ENCODE results near the gene LCN12. TPM values are rescaled to one million over a fixed set of nuclear protein-coding genes. Genes with fewer than 3 reads are reported as not detected.

Gene LCN12
- total RNA-seq, 1 donor from 2014 or later = 1.9 TPM

DNA sequence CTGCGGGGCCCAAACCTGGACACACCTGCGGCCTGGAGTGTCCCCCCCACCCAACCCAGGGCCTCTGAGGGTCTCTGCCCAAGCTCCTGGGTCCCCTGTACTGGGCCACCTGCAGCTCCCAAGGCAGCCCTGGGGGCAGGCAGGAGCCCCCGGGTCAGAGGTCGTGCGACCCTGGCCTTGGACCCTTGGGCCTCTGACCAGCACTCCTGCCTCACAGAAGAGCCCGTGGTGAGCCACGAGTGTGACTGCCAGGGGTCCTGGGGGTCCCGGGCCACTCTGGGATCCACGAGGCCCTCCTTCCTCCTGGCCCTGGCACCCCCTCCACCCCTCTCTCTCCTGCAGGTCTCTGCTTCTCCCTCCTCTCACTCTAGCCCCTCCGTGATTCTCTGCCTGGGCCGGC is 20.3 kb downstream of the LCN12 start:
- Histone ChIP-seq H3K4me3 (no peak overlapping the region), H3K9me3 (no peaks in the 10 kb centered on the region), H3K27ac (no peak overlapping the region), H3K4me1 (peaks cover 36% of the 10 kb centered on the region), H3K36me3 (no peaks in the 10 kb centered on the region), H3K27me3 (ENCODE audit: low read depth) (no peaks in the 10 kb centered on the region)
- intact Hi-C loops (cut with DNase I) = no loop called here
- DNase-seq (no peak), ATAC-seq (no peak)
- TF ChIP-seq, protein P1, sequence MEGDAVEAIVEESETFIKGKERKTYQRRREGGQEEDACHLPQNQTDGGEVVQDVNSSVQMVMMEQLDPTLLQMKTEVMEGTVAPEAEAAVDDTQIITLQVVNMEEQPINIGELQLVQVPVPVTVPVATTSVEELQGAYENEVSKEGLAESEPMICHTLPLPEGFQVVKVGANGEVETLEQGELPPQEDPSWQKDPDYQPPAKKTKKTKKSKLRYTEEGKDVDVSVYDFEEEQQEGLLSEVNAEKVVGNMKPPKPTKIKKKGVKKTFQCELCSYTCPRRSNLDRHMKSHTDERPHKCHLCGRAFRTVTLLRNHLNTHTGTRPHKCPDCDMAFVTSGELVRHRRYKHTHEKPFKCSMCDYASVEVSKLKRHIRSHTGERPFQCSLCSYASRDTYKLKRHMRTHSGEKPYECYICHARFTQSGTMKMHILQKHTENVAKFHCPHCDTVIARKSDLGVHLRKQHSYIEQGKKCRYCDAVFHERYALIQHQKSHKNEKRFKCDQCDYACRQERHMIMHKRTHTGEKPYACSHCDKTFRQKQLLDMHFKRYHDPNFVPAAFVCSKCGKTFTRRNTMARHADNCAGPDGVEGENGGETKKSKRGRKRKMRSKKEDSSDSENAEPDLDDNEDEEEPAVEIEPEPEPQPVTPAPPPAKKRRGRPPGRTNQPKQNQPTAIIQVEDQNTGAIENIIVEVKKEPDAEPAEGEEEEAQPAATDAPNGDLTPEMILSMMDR (IDR thresholded peaks at IDR 0.05) = no peak

DNA sequence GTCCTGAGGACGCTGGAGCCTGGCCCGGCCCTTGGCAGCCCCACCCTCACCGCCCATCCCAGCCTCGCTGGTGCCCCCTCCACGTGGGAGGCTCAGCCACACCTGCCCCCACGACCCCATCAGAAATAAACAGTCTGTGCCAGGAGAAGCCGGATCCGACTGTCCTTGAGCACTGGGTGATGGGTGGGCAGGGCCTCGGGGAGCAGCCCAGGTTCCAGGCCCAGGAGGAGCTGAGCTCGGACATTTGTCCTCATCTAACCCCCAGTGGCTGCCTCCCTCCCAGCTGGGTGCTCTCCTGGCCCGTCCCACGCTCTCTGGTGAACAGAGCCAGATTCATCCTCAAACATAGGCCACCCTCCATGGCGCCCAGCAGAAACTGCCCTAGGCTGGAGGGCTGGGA is 20.7 kb downstream of the LCN12 start:
- Histone ChIP-seq H3K27ac (no peak overlapping the region), H3K4me3 (no peak overlapping the region), H3K4me1 (peaks cover 40% of the 10 kb centered on the region), H3K27me3 (ENCODE audit: low read depth) (no peaks in the 10 kb centered on the region), H3K9me3 (no peaks in the 10 kb centered on the region), H3K36me3 (no peaks in the 10 kb centered on the region)
- TF ChIP-seq, protein P1 (IDR thresholded peaks at IDR 0.05) = no peak
- ATAC-seq = no peak
- intact Hi-C loops (cut with DNase I) = no loop called here
- DNase-seq = no peak

DNA sequence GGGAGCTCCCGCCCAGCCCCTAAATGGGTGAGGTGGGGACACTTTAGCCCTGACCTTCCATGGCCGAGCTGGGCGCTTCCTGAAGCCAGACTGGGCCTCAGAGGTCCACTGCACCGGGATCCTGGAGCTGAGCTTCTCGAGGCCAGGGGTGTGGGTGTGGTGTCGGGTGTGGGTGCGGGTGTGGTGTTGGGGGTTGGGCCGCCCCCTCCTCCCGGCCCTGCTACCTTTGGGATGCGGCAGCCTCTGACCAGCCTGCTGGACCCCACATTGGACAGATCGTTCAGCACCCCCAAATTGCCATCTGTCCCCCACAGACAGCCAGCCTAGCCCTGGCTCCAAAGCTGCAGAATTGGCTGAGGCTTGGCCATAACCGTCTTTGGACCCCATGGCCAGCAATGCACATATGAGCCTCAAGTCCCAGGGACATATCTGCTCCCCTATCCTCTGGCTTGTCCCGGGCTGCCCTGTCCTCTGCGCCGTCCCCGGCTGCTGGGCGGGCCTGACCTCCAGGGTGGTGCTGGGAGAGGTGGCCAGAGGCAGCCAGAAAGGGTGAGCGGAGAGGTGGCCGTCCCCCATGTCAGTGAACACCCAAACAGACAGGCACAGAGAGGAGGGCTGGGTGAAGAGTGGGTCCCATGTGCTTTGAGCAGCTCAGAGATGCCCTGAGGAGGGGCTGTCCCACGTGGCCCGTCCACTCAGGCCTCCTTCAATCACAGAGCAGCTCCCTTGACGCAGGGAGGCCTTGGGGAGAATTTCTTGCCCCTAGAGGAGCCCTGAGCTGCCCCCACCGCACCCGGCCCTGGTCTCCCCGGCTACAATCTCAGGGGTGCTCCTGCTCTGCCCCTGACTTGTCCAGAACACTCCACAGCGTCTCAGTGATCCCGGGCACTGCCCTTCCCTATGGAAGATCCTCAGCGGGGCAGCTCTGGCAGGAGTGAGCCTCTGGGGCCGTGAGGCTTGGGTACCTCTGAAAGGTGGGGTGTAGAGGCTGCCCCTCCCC is 21.8 kb downstream of the LCN12 start:
- no peak for ATAC-seq
- no peaks in the 10 kb centered on the region for H3K36me3 ChIP-seq
- no peak overlapping the region for H3K4me3 ChIP-seq
- H3K9me3 ChIP-seq = no peaks in the 10 kb centered on the region
- TF ChIP-seq, protein P1 (IDR thresholded peaks at IDR 0.05) = no peak
- DNase-seq = no peak
- H3K27me3 ChIP-seq (ENCODE audit: low read depth) = no peaks in the 10 kb centered on the region
- intact Hi-C loops (cut with DNase I) = no loop called here
- peak overlapping the region; percentile 31 for H3K27ac ChIP-seq
- H3K4me1 ChIP-seq = peaks cover 43% of the 10 kb centered on the region

DNA sequence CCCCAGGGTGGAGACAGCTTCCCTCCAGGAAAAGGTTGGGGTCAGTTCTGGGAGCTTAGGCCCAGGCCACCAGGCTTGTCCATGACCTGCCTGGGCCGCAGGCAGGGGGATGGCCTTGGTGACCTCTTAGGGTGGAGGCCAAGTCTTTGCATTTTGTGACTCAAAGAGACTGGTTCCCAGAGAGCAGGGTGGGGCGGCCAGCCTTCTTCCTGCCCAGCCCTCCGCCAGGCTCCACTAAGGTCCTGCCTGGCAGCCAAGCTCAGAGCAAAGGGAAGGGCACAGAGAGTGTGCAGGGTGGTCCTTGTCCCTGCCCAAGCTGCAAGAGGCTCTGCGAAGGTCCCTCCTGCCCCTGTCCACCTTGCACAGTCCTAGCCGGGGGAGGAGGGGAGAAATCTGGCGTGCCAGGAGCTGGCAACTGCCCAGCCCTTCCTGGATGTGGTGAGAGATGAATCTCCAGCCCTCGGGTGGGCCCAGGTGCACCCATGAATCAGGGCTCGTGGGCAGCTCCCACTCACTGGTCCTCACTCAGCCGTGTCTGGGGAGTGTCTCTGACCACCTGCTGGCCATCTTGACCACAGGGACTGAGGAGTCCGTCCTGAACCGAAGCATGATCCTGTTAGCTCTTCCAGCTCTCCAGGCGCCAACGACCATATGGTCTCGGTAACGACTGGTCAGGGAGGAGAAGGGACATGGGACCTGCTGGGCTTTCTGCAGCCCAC is 22.9 kb downstream of the LCN12 start:
- no peak for DNase-seq
- TF ChIP-seq, protein P1 (IDR thresholded peaks at IDR 0.05) = no peak
- ATAC-seq = no peak
- Histone ChIP-seq H3K4me3 (peak overlapping the region; percentile 28), H3K36me3 (no peaks in the 10 kb centered on the region), H3K9me3 (no peaks in the 10 kb centered on the region), H3K4me1 (peaks cover 43% of the 10 kb centered on the region), H3K27ac (peak overlapping the region; percentile 66), H3K27me3 (ENCODE audit: low read depth) (no peaks in the 10 kb centered on the region)
- intact Hi-C loops (cut with DNase I) = no loop called here

DNA sequence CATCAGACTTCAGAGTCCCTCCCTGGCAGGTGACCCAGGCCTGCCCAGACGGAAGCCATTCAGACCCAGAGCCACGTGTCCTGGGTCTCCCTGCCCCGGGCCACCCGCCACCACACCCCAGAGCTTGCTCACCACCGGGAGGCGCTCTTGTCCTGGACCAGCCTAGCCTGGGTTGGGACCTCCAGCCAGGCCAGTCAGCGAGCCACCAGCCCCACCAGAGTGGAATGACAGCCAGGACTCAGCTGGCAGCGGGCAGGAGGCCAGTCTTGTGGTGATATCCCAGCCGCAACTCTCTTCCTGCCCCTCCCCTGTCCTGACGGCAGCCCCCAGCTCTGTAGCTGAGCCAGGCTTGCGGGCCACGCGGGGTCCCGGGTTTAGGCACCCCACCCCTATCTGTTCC is 23.6 kb downstream of the LCN12 start:
- TF ChIP-seq, protein P1 (IDR thresholded peaks at IDR 0.05) = peak; percentile 49
- peak overlapping the region; percentile 66 for H3K27ac ChIP-seq
- no peak for ATAC-seq
- intact Hi-C loops (cut with DNase I) = no loop called here
- H3K36me3 ChIP-seq = no peaks in the 10 kb centered on the region
- H3K4me3 ChIP-seq = peak overlapping the region; percentile 28
- H3K9me3 ChIP-seq = no peaks in the 10 kb centered on the region
- DNase-seq = peak; percentile 66
- peaks cover 43% of the 10 kb centered on the region for H3K4me1 ChIP-seq
- H3K27me3 ChIP-seq (ENCODE audit: low read depth) = no peaks in the 10 kb centered on the region
